Stimulated activated naive B cell treated with anti-CD40 and anti-IgM and Interleukin-4, amounts not matched to agents 10 μg/mL and 1 μg/mL and 100 μg/mL, for 72 hours (primary cell): ENCODE measurements around the gene RPS6KA3.
"Not testable (repeated sequence)": the region's sequence is repeated elsewhere in the genome, so short reads cannot be mapped to it uniquely, and the experiment has no call there.

Experiments used
- ATAC-seq, 2 donors: fragments of 150-1000 bp; cut with Tn5 transposase; replicated peaks; 2 replicates each; pipeline ENCODE4 v1.10.0; 2021; ENCODE audit warnings: moderate library complexity in 1 of 2
- DNase-seq: peaks from one replicate; pipeline ENCODE4 v3.0.0; 2021
- H3K27ac Mint-ChIP-seq: one replicate; pipeline ENCODE4 v1.8.0; 2022; ENCODE audit warnings: mild to moderate bottlenecking, mixed read lengths
- H3K27me3 Mint-ChIP-seq, 2 donors: one replicate each; pipeline ENCODE4 v1.8.0; 2022; ENCODE audit warnings: mixed read lengths in 2 of 2
- H3K36me3 Mint-ChIP-seq, 2 donors: one replicate each; pipeline ENCODE4 v1.8.0; 2022; ENCODE audit warnings: mixed read lengths in 2 of 2, mild to moderate bottlenecking in 1 of 2
- H3K4me1 Mint-ChIP-seq, 2 donors: one replicate each; pipeline ENCODE4 v1.8.0; 2022; ENCODE audit warnings: mixed read lengths in 2 of 2, mild to moderate bottlenecking in 1 of 2
- H3K4me3 Mint-ChIP-seq, 2 donors: one replicate each; pipeline ENCODE4 v1.8.0; 2022; ENCODE audit warnings: mild to moderate bottlenecking in 2 of 2, mixed read lengths in 2 of 2, moderate library complexity in 1 of 2
- H3K9me3 Mint-ChIP-seq, 2 donors: one replicate each; pipeline ENCODE4 v1.8.0; 2022; ENCODE audit warnings: mixed read lengths in 2 of 2, mild to moderate bottlenecking in 1 of 2

Gene RPS6KA3

DNA sequence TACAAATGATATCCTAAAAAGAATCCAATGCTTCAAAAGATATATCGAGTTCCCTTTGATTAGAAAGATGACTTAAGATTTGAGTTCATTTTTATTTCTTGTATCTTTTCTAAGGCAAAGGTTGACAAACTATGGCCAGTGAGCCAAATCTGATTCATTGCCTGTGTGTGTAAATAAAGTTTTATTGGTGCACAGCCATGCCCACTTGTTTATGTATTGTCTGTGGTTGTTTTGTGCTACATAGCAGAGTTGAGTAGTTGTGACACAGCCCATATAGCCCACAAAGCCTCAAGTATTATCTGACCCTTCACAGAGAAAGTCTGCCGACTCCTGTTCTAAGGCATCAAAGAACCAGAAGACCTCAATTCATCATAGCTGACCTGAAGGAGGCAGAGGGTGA is 92.9 kb downstream of the RPS6KA3 start:
- Mint-ChIP-seq H3K4me3 (no peak overlapping the region), H3K27ac (no peak overlapping the region), H3K36me3 (peaks cover 3 to 8% of the 10 kb centered on the region in 2 donors), H3K9me3 (no peaks in the 10 kb centered on the region), H3K4me1 (no peaks in the 10 kb centered on the region), H3K27me3 (peaks cover 0 to 2% of the 10 kb centered on the region in 2 donors)
- ATAC-seq = no peak
- DNase-seq = no peak

GRCh38 chrX:20173313-20173712 is 93.4 kb downstream of the RPS6KA3 start:
- H3K4me3 Mint-ChIP-seq = no peak overlapping the region
- H3K36me3 Mint-ChIP-seq = peaks cover 3 to 8% of the 10 kb centered on the region in 2 donors
- H3K27me3 Mint-ChIP-seq = no peaks in the 10 kb centered on the region
- no peaks in the 10 kb centered on the region for H3K9me3 Mint-ChIP-seq
- no peak for DNase-seq
- H3K4me1 Mint-ChIP-seq = no peaks in the 10 kb centered on the region
- ATAC-seq = no peak
- H3K27ac Mint-ChIP-seq = no peak overlapping the region

- Mint-ChIP-seq H3K27ac (no peak overlapping the region), H3K36me3 (peaks cover 10 to 11% of the 10 kb centered on the region in 2 donors), H3K4me1 (no peaks in the 10 kb centered on the region)
Observed at GRCh38 chrX:20171887-20172286, 94.8 kb downstream of the RPS6KA3 start.

GRCh38 chrX:20162516-20162915 is 104.2 kb downstream of the RPS6KA3 start:
- peaks cover 24 to 26% of the 10 kb centered on the region in 2 donors for H3K36me3 Mint-ChIP-seq
- not testable (repeated sequence) for H3K4me1 Mint-ChIP-seq, ATAC-seq, H3K4me3 Mint-ChIP-seq, H3K27ac Mint-ChIP-seq, DNase-seq, H3K9me3 Mint-ChIP-seq, H3K27me3 Mint-ChIP-seq

More at GRCh38 chrX:20171887-20172286, 94.8 kb downstream of the RPS6KA3 start:
- no peak for ATAC-seq
- H3K27me3 Mint-ChIP-seq = no peaks in the 10 kb centered on the region
- H3K4me3 Mint-ChIP-seq = no peak overlapping the region
- H3K9me3 Mint-ChIP-seq = no peaks in the 10 kb centered on the region
- no peak for DNase-seq

- H3K27ac Mint-ChIP-seq = no peak overlapping the region
Observed at GRCh38 chrX:20159797-20160385, 106.8 kb downstream of the RPS6KA3 start.

DNA sequence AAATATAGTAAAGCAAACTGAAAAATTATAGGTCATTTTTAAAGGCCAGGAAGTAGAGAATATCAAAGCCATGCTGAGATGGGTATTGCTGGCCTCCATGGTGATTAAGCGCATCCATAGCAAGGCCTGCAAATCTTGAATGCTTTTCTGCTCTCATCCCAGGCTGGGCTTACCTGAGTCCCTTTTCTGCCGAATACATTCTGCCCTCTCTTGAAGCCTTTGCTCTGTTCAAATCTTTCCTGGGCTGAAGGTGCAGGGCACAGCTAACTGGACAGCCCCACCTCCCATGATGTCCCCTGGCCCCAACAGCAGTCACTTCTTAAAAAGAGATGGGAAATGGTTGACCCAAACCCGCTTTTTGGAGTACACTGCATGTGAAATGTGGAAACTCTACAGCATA is 115.0 kb downstream of the RPS6KA3 start:
- H3K4me1 Mint-ChIP-seq = peaks cover 0 to 6% of the 10 kb centered on the region in 2 donors
- H3K27ac Mint-ChIP-seq = peak overlapping the region; percentile 88
- no peak for ATAC-seq
- no peaks in the 10 kb centered on the region for H3K9me3 Mint-ChIP-seq
- peaks cover 0 to 9% of the 10 kb centered on the region in 2 donors for H3K27me3 Mint-ChIP-seq
- peaks cover 10 to 11% of the 10 kb centered on the region in 2 donors for H3K36me3 Mint-ChIP-seq
- no peak overlapping the region for H3K4me3 Mint-ChIP-seq
- no peak for DNase-seq

More at GRCh38 chrX:20159797-20160385, 106.8 kb downstream of the RPS6KA3 start:
- H3K9me3 Mint-ChIP-seq = no peaks in the 10 kb centered on the region
- H3K27me3 Mint-ChIP-seq = peaks cover 0 to 11% of the 10 kb centered on the region in 2 donors
- peaks cover 18 to 27% of the 10 kb centered on the region in 2 donors for H3K36me3 Mint-ChIP-seq
- DNase-seq = no peak
- no peak for ATAC-seq
- H3K4me1 Mint-ChIP-seq = no peaks in the 10 kb centered on the region
- no peak overlapping the region for H3K4me3 Mint-ChIP-seq

- peaks cover 7 to 12% of the 10 kb centered on the region in 2 donors for H3K36me3 Mint-ChIP-seq
- peaks cover 0 to 5% of the 10 kb centered on the region in 2 donors for H3K27me3 Mint-ChIP-seq
- H3K9me3 Mint-ChIP-seq = peaks cover 0 to 2% of the 10 kb centered on the region in 2 donors
- H3K27ac Mint-ChIP-seq = no peak overlapping the region
- DNase-seq (no peak), ATAC-seq (no peak)
- no peak overlapping the region for H3K4me3 Mint-ChIP-seq
- peaks cover 2 to 11% of the 10 kb centered on the region in 2 donors for H3K4me1 Mint-ChIP-seq
Observed at GRCh38 chrX:20149326-20149725, 117.4 kb downstream of the RPS6KA3 start.

GRCh38 chrX:20147561-20147960 is 119.1 kb downstream of the RPS6KA3 start:
- ATAC-seq = no peak
- Mint-ChIP-seq H3K4me1 (peaks cover 7 to 11% of the 10 kb centered on the region in 2 donors), H3K36me3 (peaks cover 6 to 9% of the 10 kb centered on the region in 2 donors), H3K27ac (no peak overlapping the region), H3K9me3 (peaks cover 0 to 2% of the 10 kb centered on the region in 2 donors), H3K27me3 (peaks cover 0 to 5% of the 10 kb centered on the region in 2 donors), H3K4me3 (no peak overlapping the region)
- no peak for DNase-seq

DNA sequence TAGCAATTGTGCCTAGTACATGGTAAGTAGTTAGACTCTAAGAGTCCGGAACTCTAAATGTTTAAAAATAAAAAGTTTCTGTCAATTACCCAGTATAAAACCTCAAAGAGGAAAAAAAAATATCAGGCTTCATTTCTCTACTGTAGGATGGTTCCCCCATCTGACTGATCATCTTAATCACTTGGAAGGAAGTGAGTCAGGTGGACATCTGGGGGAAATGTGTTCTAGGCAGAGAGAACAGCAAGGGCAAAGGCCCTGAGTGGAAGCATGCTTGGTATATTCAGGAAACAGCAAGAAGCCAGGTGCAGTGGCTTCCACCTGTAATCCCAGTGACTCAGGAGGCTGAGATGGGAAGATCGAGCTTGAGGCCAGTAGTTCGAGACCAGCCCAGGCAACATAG is 122.2 kb downstream of the RPS6KA3 start:
- ATAC-seq = no peak
- DNase-seq = no peak
- Mint-ChIP-seq H3K9me3 (peaks cover 0 to 2% of the 10 kb centered on the region in 2 donors), H3K4me3 (no peak overlapping the region), H3K27me3 (peaks cover 0 to 5% of the 10 kb centered on the region in 2 donors), H3K36me3 (peaks cover 2 to 4% of the 10 kb centered on the region in 2 donors), H3K27ac (no peak overlapping the region), H3K4me1 (peaks cover 10 to 11% of the 10 kb centered on the region in 2 donors)

GRCh38 chrX:20143561-20143960 is 123.1 kb downstream of the RPS6KA3 start:
- no peak overlapping the region for H3K4me3 Mint-ChIP-seq
- peaks cover 15 to 18% of the 10 kb centered on the region in 2 donors for H3K4me1 Mint-ChIP-seq
- no peak for ATAC-seq
- H3K27me3 Mint-ChIP-seq = peaks cover 0 to 5% of the 10 kb centered on the region in 2 donors
- DNase-seq = no peak
- H3K9me3 Mint-ChIP-seq = peaks cover 0 to 2% of the 10 kb centered on the region in 2 donors
- H3K27ac Mint-ChIP-seq = no peak overlapping the region
- H3K36me3 Mint-ChIP-seq = peaks cover 2 to 11% of the 10 kb centered on the region in 2 donors

DNA sequence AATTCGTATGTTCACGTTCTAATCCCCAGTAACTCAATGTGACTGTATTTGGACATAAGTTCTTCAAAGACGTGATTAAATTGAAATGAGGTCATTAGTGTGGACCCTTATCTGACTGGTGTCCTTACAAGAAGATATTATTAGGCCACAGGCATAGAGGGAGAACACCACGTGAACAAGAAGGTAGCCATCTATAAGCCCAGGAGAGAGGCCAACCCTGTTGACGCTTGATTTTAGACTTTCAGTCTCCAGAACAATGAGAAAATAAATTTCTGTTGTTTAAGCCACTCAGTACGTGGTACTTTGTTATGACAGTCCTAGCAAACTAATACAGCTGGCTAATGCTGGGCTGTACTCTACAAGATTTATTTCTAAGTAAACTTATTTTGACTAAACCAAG is 123.6 kb downstream of the RPS6KA3 start:
- ATAC-seq = no peak
- peaks cover 15 to 17% of the 10 kb centered on the region in 2 donors for H3K4me1 Mint-ChIP-seq
- peak overlapping the region; percentile 84 for H3K27ac Mint-ChIP-seq
- peaks cover 0 to 2% of the 10 kb centered on the region in 2 donors for H3K9me3 Mint-ChIP-seq
- H3K36me3 Mint-ChIP-seq = peaks cover 2 to 11% of the 10 kb centered on the region in 2 donors
- H3K4me3 Mint-ChIP-seq = peak overlapping the region; percentile 59 to 70
- no peak for DNase-seq
- peaks cover 0 to 2% of the 10 kb centered on the region in 2 donors for H3K27me3 Mint-ChIP-seq

DNA sequence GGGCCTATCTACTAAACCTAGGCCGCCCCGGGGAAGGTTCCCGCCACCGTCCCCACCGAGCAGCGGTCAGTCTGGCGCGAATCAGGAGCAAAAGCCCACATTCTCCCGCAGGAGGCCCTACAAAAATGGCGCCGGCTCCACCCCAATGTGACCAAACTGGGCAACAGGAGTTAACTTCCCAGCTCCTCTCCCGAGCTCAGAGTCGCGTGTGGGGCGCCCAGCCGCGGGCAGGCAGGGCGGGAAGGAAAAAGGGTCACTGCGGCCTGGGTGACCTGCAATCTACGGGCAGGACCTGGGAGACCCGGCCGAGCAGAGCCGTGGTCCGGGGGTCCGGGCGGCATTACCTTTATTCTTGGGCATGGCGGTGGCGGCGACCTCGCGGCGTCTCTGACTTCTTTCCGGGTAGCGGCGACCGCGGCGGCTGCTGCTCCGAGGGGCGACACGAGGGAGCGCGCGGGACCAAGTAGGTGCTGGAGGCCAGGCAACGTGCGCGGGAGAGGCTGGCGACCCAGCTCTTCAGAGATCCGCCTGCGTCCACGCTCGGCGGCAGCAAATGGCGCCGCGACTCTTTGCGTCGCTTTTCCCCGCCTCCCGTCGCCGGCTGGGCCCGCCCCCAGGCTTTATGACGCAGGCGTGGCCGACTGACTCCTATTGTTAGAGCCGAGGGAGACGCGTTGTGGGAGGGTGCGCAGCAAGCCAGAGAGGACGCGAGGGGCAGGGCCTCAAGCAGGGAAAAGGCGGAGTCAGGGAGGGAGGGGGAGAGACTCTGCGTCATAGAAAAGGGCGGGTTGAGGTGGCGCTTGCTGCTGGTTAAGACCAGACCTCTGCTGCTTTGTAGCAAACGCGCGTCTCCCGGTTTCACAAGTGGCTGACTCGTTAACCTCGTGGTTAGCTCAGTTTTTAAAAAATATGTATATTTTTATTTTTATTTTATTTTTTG is 125.2 kb downstream of the RPS6KA3 start, which contains the start of gene EIF1AX:
TSS of gene EIF1AX (minus strand) at position 558 of the 940 bp plus-strand sequence. CDS start at position 360, 198 bp downstream.
- peak; percentile 99 for DNase-seq
- H3K27ac Mint-ChIP-seq = peak within 1 kb of the TSS; percentile 97

GRCh38 chrX:20140420-20140819 is 126.3 kb downstream of the RPS6KA3 start:
- Mint-ChIP-seq H3K9me3 (peaks cover 0 to 2% of the 10 kb centered on the region in 2 donors), H3K4me3 (peak overlapping the region; percentile 89 to 94), H3K27ac (peak overlapping the region; percentile 97), H3K36me3 (peaks cover 8 to 25% of the 10 kb centered on the region in 2 donors), H3K27me3 (no peaks in the 10 kb centered on the region), H3K4me1 (peaks cover 21 to 23% of the 10 kb centered on the region in 2 donors)
- no peak for ATAC-seq
- DNase-seq = no peak

More for the DNA sequence above, 125.2 kb downstream of the RPS6KA3 start, which contains the start of gene EIF1AX:
- H3K27me3 Mint-ChIP-seq = no peaks in the 10 kb centered on the region
- H3K36me3 Mint-ChIP-seq = peaks cover 2 to 14% of the 10 kb centered on the region in 2 donors
- ATAC-seq = peak; percentile 98 to 99
- peaks cover 12 to 15% of the 10 kb centered on the region in 2 donors for H3K4me1 Mint-ChIP-seq
- H3K4me3 Mint-ChIP-seq = peak within 1 kb of the TSS; percentile 89 to 94
- H3K9me3 Mint-ChIP-seq = peaks cover 0 to 2% of the 10 kb centered on the region in 2 donors

- DNase-seq (no peak), ATAC-seq (no peak)
- Mint-ChIP-seq H3K4me3 (peak overlapping the region; percentile 89 to 94), H3K27ac (no peak overlapping the region), H3K4me1 (peaks cover 20 to 23% of the 10 kb centered on the region in 2 donors), H3K36me3 (peaks cover 7 to 28% of the 10 kb centered on the region in 2 donors), H3K9me3 (peaks cover 0 to 2% of the 10 kb centered on the region in 2 donors), H3K27me3 (no peaks in the 10 kb centered on the region)
Observed at GRCh38 chrX:20139966-20140365, 126.7 kb downstream of the RPS6KA3 start.
